ENCODE data around the gene TAS2R3.

Gene TAS2R3

GRCh38 chr7:141785706-141786552 lies 22.0 kb downstream of the TAS2R3 start:
- TF ChIP-seq CTCF (IDR thresholded peaks at IDR 0.05; ENCODE audit: low read depth, low read length, missing control alignments), result peak; percentile 81
- DNase-seq (ENCODE audit: extremely low read depth, low read depth), result peak; percentile 11
- no peak overlapping the region for H3K4me3 ChIP-seq (replicated peaks; ENCODE audit: low read depth, low read length)

- no peak for DNase-seq (ENCODE audit: extremely low read depth, low read depth)
- H3K4me3 ChIP-seq (replicated peaks; ENCODE audit: low read depth, low read length), result no peak overlapping the region
- TF ChIP-seq CTCF (IDR thresholded peaks at IDR 0.05; ENCODE audit: low read depth, low read length, missing control alignments), result no peak
Measured at GRCh38 chr7:141788296-141788695, 24.4 kb downstream of the TAS2R3 start.

- DNase-seq (ENCODE audit: extremely low read depth, low read depth), result no peak
- no peak within 1 kb of the TSS for H3K4me3 ChIP-seq (replicated peaks; ENCODE audit: low read depth, low read length)
- TF ChIP-seq CTCF (IDR thresholded peaks at IDR 0.05; ENCODE audit: low read depth, low read length, missing control alignments), result no peak
Measured at GRCh38 chr7:141789917-141790316, 26.0 kb downstream of the TAS2R3 start, which contains the start of gene TAS2R5. TAS2R5 (plus strand) TSS chr7:141790217; CDS start chr7:141790362, 145 bp downstream.

GRCh38 chr7:141792526-141792925 lies 28.6 kb downstream of the TAS2R3 start:
- H3K4me3 ChIP-seq (replicated peaks; ENCODE audit: low read depth, low read length), result no peak overlapping the region
- TF ChIP-seq CTCF (IDR thresholded peaks at IDR 0.05; ENCODE audit: low read depth, low read length, missing control alignments), result no peak
- DNase-seq (ENCODE audit: extremely low read depth, low read depth), result no peak
